GM12875 (cell line): ENCODE measurements around the gene HTT.

Experiments
- H3K4me3 ChIP-seq: one replicate; pipeline ENCODE4 v1.5.1; 2011; ENCODE audit warnings: low read depth, low read length, control low read depth
- TF ChIP-seq, protein P1 (sequence below): IDR thresholded peaks from 2 replicates; pipeline ENCODE4 v1.5.1; 2011; ENCODE audit warnings: low read depth, mild to moderate bottlenecking, control low read depth, inconsistent platforms, low read length, moderate library complexity, borderline replicate concordance; ENCODE audit not compliant: insufficient read depth

HTT gene

DNA sequence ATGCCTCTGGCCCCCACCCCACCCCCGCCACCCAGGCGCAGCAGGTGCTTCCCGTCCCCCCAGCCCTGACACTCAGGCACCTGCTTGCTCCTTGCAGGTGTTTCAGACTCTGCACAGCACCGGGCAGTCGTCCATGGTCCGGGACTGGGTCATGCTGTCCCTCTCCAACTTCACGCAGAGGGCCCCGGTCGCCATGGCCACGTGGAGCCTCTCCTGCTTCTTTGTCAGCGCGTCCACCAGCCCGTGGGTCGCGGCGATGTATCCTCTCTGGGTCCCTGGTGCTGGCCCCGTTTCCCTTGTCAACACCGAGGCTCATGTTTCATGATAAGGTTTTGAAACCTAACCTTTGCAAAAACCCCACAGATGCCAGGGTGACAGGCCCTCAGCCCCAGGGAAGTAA is 164.2 kb downstream of the HTT start:
- no peak overlapping the region for H3K4me3 ChIP-seq
- TF ChIP-seq, protein P1, sequence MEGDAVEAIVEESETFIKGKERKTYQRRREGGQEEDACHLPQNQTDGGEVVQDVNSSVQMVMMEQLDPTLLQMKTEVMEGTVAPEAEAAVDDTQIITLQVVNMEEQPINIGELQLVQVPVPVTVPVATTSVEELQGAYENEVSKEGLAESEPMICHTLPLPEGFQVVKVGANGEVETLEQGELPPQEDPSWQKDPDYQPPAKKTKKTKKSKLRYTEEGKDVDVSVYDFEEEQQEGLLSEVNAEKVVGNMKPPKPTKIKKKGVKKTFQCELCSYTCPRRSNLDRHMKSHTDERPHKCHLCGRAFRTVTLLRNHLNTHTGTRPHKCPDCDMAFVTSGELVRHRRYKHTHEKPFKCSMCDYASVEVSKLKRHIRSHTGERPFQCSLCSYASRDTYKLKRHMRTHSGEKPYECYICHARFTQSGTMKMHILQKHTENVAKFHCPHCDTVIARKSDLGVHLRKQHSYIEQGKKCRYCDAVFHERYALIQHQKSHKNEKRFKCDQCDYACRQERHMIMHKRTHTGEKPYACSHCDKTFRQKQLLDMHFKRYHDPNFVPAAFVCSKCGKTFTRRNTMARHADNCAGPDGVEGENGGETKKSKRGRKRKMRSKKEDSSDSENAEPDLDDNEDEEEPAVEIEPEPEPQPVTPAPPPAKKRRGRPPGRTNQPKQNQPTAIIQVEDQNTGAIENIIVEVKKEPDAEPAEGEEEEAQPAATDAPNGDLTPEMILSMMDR, result no peak

DNA sequence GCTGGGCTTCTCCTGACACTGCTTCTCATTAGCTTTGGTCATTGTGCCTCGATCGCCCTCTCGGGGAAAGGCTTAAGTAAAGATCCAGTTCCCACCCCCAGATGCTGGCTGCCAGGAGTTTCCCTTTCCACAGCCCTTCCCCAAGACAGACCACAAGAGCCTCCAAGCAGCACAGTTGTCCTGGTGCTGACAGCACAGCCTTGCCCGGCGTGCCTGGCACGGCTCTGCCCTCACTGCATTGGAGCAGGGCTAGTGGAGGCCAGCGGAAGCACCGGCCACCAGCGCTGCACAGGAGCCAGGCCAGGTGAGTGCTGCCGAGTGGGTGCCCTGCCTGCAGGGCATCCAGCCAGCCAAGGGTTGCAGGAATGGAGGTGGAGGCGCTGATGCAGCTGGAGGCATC is 164.8 kb downstream of the HTT start:
- H3K4me3 ChIP-seq, result no peak overlapping the region
- TF ChIP-seq, protein P1, result no peak

DNA sequence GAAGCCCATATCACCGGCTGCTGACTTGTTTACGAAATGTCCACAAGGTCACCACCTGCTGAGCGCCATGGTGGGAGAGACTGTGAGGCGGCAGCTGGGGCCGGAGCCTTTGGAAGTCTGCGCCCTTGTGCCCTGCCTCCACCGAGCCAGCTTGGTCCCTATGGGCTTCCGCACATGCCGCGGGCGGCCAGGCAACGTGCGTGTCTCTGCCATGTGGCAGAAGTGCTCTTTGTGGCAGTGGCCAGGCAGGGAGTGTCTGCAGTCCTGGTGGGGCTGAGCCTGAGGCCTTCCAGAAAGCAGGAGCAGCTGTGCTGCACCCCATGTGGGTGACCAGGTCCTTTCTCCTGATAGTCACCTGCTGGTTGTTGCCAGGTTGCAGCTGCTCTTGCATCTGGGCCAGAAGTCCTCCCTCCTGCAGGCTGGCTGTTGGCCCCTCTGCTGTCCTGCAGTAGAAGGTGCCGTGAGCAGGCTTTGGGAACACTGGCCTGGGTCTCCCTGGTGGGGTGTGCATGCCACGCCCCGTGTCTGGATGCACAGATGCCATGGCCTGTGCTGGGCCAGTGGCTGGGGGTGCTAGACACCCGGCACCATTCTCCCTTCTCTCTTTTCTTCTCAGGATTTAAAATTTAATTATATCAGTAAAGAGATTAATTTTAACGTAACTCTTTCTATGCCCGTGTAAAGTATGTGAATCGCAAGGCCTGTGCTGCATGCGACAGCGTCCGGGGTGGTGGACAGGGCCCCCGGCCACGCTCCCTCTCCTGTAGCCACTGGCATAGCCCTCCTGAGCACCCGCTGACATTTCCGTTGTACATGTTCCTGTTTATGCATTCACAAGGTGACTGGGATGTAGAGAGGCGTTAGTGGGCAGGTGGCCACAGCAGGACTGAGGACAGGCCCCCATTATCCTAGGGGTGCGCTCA is 165.8 kb downstream of the HTT start:
- no peak overlapping the region for H3K4me3 ChIP-seq
- TF ChIP-seq, protein P1, result no peak

DNA sequence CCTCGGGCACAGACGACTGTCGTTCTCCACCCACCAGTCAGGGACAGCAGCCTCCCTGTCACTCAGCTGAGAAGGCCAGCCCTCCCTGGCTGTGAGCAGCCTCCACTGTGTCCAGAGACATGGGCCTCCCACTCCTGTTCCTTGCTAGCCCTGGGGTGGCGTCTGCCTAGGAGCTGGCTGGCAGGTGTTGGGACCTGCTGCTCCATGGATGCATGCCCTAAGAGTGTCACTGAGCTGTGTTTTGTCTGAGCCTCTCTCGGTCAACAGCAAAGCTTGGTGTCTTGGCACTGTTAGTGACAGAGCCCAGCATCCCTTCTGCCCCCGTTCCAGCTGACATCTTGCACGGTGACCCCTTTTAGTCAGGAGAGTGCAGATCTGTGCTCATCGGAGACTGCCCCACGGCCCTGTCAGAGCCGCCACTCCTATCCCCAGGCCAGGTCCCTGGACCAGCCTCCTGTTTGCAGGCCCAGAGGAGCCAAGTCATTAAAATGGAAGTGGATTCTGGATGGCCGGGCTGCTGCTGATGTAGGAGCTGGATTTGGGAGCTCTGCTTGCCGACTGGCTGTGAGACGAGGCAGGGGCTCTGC is 166.5 kb downstream of the HTT start:
- TF ChIP-seq, protein P1, result no peak
- H3K4me3 ChIP-seq, result no peak overlapping the region

DNA sequence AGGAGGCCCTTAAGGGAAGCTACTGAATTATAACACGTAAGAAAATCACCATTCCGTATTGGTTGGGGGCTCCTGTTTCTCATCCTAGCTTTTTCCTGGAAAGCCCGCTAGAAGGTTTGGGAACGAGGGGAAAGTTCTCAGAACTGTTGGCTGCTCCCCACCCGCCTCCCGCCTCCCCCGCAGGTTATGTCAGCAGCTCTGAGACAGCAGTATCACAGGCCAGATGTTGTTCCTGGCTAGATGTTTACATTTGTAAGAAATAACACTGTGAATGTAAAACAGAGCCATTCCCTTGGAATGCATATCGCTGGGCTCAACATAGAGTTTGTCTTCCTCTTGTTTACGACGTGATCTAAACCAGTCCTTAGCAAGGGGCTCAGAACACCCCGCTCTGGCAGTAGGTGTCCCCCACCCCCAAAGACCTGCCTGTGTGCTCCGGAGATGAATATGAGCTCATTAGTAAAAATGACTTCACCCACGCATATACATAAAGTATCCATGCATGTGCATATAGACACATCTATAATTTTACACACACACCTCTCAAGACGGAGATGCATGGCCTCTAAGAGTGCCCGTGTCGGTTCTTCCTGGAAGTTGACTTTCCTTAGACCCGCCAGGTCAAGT is 167.5 kb downstream of the HTT start:
- TF ChIP-seq, protein P1, result no peak
- H3K4me3 ChIP-seq, result no peak overlapping the region

DNA sequence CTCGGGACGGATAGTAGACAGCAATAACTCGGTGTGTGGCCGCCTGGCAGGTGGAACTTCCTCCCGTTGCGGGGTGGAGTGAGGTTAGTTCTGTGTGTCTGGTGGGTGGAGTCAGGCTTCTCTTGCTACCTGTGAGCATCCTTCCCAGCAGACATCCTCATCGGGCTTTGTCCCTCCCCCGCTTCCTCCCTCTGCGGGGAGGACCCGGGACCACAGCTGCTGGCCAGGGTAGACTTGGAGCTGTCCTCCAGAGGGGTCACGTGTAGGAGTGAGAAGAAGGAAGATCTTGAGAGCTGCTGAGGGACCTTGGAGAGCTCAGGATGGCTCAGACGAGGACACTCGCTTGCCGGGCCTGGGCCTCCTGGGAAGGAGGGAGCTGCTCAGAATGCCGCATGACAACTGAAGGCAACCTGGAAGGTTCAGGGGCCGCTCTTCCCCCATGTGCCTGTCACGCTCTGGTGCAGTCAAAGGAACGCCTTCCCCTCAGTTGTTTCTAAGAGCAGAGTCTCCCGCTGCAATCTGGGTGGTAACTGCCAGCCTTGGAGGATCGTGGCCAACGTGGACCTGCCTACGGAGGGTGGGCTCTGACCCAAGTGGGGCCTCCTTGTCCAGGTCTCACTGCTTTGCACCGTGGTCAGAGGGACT is 168.8 kb downstream of the HTT start:
- TF ChIP-seq, protein P1, result no peak

More for the DNA sequence above, 168.8 kb downstream of the HTT start:
- no peak overlapping the region for H3K4me3 ChIP-seq
